HUDEP-2 (cell line): ENCODE measurements around the gene BFSP2.
"Not testable (repeated sequence)": the region's sequence is repeated elsewhere in the genome, so short reads cannot be mapped to it uniquely, and the experiment has no call there.

Experiments used
- DNase-seq, 76 experiments: peaks; one replicate each; lab custom pipeline; 2025; ENCODE audit not compliant: unreplicated experiment in 76 of 76; lab: John Stamatoyannopoulos, UW

BFSP2 gene

DNA sequence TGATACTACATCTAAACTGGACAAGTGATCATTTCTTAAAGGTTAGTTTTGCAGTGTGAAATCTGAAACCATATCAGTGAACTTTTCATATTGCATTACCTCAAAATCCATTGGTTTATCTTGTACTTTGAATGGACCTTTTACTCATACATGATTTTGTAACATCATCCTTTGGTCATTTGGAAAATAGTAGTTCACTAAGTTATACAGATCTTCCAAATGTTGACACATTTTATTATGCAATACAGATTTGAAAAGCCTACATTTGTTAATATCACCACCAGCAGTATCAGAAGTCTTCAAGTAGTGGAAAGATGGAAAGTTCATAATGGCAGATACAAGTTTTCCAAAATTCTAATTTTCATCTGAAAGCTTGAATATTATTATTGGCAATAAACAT is 109.6 kb downstream of the BFSP2 start:
- DNase-seq = no peak

- DNase-seq = no peak
These were observed 112.7 kb downstream of the BFSP2 start for GRCh38 chr3:133512416-133513089.

- DNase-seq = no peak
These were observed 114.6 kb downstream of the BFSP2 start for GRCh38 chr3:133514418-133514817.

DNA sequence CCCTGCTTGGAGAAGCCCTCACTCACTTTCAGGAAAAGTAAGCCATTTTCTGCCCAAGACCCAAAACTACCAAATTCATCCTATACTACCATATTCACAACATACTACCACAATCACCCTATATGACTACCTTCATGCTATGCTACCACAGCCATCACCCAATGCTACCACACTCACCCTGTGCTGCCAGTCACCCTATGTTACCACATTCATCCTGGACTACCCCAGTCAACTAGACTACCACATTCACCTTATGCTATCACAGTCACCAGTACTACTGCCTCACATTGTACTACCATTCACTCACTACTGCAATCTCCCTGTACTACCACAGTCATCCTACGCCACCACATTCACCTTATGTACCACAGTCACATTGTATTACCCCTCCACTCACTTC is 115.3 kb downstream of the BFSP2 start:
- DNase-seq = no peak

- no peak for DNase-seq
These were observed 120.4 kb downstream of the BFSP2 start for GRCh38 chr3:133520286-133520685.

DNA sequence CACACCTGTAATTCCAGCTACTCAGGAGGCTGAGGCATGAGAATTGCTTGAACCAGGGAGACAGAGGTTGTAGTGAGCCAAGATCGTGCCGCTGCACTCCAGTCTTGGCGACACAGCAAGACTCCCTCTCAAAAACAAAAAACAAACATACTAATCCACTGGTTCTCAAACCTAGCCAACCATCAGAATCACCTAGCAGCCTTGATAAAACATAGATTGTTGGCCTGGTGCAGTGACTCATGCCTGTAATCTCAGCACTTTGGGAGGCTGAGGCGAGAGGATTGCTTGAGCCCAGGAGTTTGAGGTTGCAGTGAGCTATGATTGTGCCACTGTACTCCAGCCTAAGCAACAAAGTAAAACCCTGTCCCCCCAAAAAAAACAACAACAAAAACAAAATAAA is 121.1 kb downstream of the BFSP2 start:
- not testable (repeated sequence) for DNase-seq

GRCh38 chr3:133521946-133522345 is 122.1 kb downstream of the BFSP2 start:
- no peak for DNase-seq

DNA sequence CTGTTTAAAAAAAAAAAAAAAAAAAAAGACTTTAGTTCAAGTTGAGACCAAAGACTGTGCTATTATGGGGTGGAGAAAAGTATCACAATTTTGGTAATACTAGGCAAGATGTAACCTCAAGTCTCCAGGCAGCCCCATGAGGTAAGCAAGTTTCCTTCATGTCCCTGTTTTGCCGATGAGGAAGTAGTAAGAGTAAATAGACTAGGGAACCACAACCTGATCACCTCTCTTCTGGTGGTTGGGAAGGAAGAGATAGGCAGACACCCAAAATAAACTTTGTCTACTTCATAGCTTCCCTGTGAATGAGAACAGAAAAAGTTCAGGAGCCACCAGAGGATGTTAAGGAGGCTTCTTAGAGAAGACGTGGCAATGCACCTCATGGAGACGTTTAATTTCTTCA is 123.9 kb downstream of the BFSP2 start:
- not testable (repeated sequence) for DNase-seq
